Psoas muscle (tissue), 8 donors: ENCODE measurements around the gene RBM19. TPM values are rescaled to one million over a fixed set of nuclear protein-coding genes. Genes with fewer than 3 reads are reported as not detected.

ENCODE experiments used
- ATAC-seq, 4 donors: fragments of 200-7000 bp; cut with Tn5 transposase; one replicate each; pipeline ENCODE4 v1.9.1; 2020; ENCODE audit warnings: moderate library complexity in 3 of 4, mild to moderate bottlenecking in 2 of 4
- DNase-seq, 2 donors: peaks; one replicate each; pipeline ENCODE4 v3.0.0-alpha.2; 2020
- H3K27ac ChIP-seq: fragments of 200-600 bp; one replicate; pipeline ENCODE4 v1.8.0; 2022
- H3K27me3 ChIP-seq, 3 donors: fragments of 200-600 bp in 1 of 3; one replicate each; pipeline versions ENCODE4 v1.6.1 to v1.8.0; 2013 to 2022; ENCODE audit warnings: low read length in 2 of 3, mild to moderate bottlenecking in 2 of 3, moderate library complexity in 1 of 3; ENCODE audit not compliant: insufficient read depth in 3 of 3
- H3K36me3 ChIP-seq, 2 donors: fragments of 200-600 bp in 1 of 2; one replicate each; pipeline versions ENCODE4 v1.6.1 to v1.8.0; 2013 to 2022; ENCODE audit warnings: low read depth in 1 of 2, mild to moderate bottlenecking in 1 of 2, moderate library complexity in 1 of 2; ENCODE audit not compliant: insufficient read depth in 1 of 2
- H3K4me1 ChIP-seq: fragments of 200-600 bp; one replicate; pipeline ENCODE4 v1.8.0; 2022
- H3K4me3 ChIP-seq: fragments of 200-600 bp; one replicate; pipeline ENCODE4 v1.8.0; 2022; ENCODE audit warnings: mild to moderate bottlenecking
- H3K9me3 ChIP-seq: fragments of 200-600 bp; one replicate; pipeline ENCODE4 v1.8.0; 2022
- CTCF ChIP-seq: fragments of 200-600 bp; IDR thresholded peaks from one replicate; pipeline ENCODE4 v1.8.0; 2022; ENCODE audit warnings: antibody characterized with exemption
- WGBS, 3 donors: extraction: QIAGEN DNeasy Blood & Tissue Kit; methylation state at CpG; one replicate each; pipeline versions ENCODE4 v1.1.6 to v1.1.7; 2013; 5-methylcytosine and 5-hydroxymethylcytosine counted together
- intact Hi-C, 2 donors: fragments of 100-400 bp; cut with DNase I; formaldehyde crosslinking; loops; one replicate each; pipeline versions ENCODE4 v1.11.0 to v1.14.2; 2022
- polyA plus RNA-seq, 3 donors: library from polyadenylated mRNA; stranded (reverse); fragments of 200-250 nt; gene quantifications; one replicate each; pipeline ENCODE4 v1.2.3, GENCODE V29; 2013
- total RNA-seq, 4 donors: library from RNA; stranded (reverse); fragmentation: NEBNext Ultra II Directional in 2 of 4; extraction: Animal tissue kit (Norgen Biotek cat#: 25700) in 2 of 4; gene quantifications; one replicate each; pipeline versions ENCODE4 v1.2.1 to v1.2.4, GENCODE V29; 2021 to 2023
- donor health status: healthy with polysubstance abuse.
- donor health status: DM: no; HTN: no; CAD: no; lungs with moderate emphysema.
- donor health status: Bipolar disorder and iron deficiency.
- donor health status: healthy.
- donor health status: DM: yes; HTN: yes; CAD: no.
- donor health status: DM: no; HTN: no; CAD: no.
- donor health status: DM: no; HTN: no; CAD: no.
- donor health status: DM: yes; HTN: yes; CAD: no.

RBM19 gene
- total and polyA plus RNA-seq, 7 donors: 14.2 to 59.4 (median 25.7) TPM

GRCh38 chr12:113971392-113971791, 5.3 kb upstream of the RBM19 start:
- intact Hi-C loops: no loop called here
- no peak for TF ChIP-seq CTCF
- H3K36me3 ChIP-seq: no peaks in the 10 kb centered on the region
- DNase-seq: no peak
- ATAC-seq: no peak
- no peak overlapping the region for H3K4me3 ChIP-seq
- H3K27ac ChIP-seq: no peak overlapping the region
- no peaks in the 10 kb centered on the region for H3K9me3 ChIP-seq
- WGBS, 3 donors: 80 to 82% (median 81%) methylated on average over 4 of the region's 4 CpGs
- peaks cover 4% of the 10 kb centered on the region for H3K4me1 ChIP-seq
- H3K27me3 ChIP-seq: peaks cover 2 to 16% (median 3%) of the 10 kb centered on the region in 3 donors

- no peak overlapping the region for H3K4me3 ChIP-seq
- intact Hi-C loops: no loop called here
- H3K4me1 ChIP-seq: peaks cover 8% of the 10 kb centered on the region
- peaks cover 2 to 11% (median 3%) of the 10 kb centered on the region in 3 donors for H3K27me3 ChIP-seq
- DNase-seq (no peak), ATAC-seq (no peak)
- no peaks in the 10 kb centered on the region for H3K36me3 ChIP-seq
- no peaks in the 10 kb centered on the region for H3K9me3 ChIP-seq
- no peak overlapping the region for H3K27ac ChIP-seq
- 74 to 80% (median 78%) methylated on average over 5 of the region's 5 CpGs for WGBS, 3 donors
- no peak for TF ChIP-seq CTCF
Measured at GRCh38 chr12:113970211-113970610, 4.1 kb upstream of the RBM19 start.

- intact Hi-C loops: loop anchor here (2.0 to 5.0 kb wide), 2 partner anchors 540 to 541 kb away; no protein-coding TSS in a partner anchor
- ATAC-seq (no peak), DNase-seq (no peak)
- H3K27me3 ChIP-seq: no peaks in the 10 kb centered on the region
- H3K27ac ChIP-seq: no peak overlapping the region
- H3K9me3 ChIP-seq: no peaks in the 10 kb centered on the region
- peaks cover 8% of the 10 kb centered on the region for H3K4me1 ChIP-seq
- TF ChIP-seq CTCF: no peak
- H3K36me3 ChIP-seq: peaks cover 0 to 7% of the 10 kb centered on the region in 2 donors
- no peak overlapping the region for H3K4me3 ChIP-seq
- WGBS, 3 donors: 93 to 97% (median 96%) methylated on average over 4 of the region's 4 CpGs
Measured at GRCh38 chr12:113967368-113967767, 1.2 kb upstream of the RBM19 start.

- Histone ChIP-seq H3K4me3 (no peak overlapping the region), H3K9me3 (no peaks in the 10 kb centered on the region), H3K36me3 (peaks cover 10 to 53% of the 10 kb centered on the region in 2 donors), H3K27ac (no peak overlapping the region), H3K4me1 (peaks cover 8% of the 10 kb centered on the region), H3K27me3 (no peaks in the 10 kb centered on the region)
- TF ChIP-seq CTCF: no peak
- ATAC-seq (no peak), DNase-seq (no peak)
- 92 to 100% (median 98%) methylated on average over 1 of the region's 1 CpG for WGBS, 3 donors
- intact Hi-C loops: no loop called here
Measured at GRCh38 chr12:113962733-113963132, 3.4 kb downstream of the RBM19 start.
